Endometrium (tissue), 2 donors: ENCODE results near the gene ENOSF1.
"Not testable (repeated sequence)": the region's sequence is repeated elsewhere in the genome, so short reads cannot be mapped to it uniquely, and the experiment has no call there.

Source experiments
- FAIRE-seq: peaks from 2 replicates; lab custom pipeline; 2012; peaks lifted over from hg19 to GRCh38; lab: Jason Lieb, UNC
- donor health status: control.
- donor health status: control.

Gene ENOSF1

GRCh38 chr18:712401-713134 is at the start of gene ENOSF1:
Gene ENOSF1 (minus strand): TSS chr18:712630. CDS start chr18:712587, 43 bp downstream.
- no peak for FAIRE-seq

GRCh38 chr18:759864-760263 is 47.4 kb upstream of the ENOSF1 start:
- not testable (repeated sequence) for FAIRE-seq

- FAIRE-seq = no peak
These were observed 43.1 kb upstream of the ENOSF1 start for GRCh38 chr18:755506-755905.

GRCh38 chr18:754656-755055 is 42.2 kb upstream of the ENOSF1 start:
- FAIRE-seq = no peak

GRCh38 chr18:750456-750855 is 38.0 kb upstream of the ENOSF1 start:
- FAIRE-seq = no peak

DNA sequence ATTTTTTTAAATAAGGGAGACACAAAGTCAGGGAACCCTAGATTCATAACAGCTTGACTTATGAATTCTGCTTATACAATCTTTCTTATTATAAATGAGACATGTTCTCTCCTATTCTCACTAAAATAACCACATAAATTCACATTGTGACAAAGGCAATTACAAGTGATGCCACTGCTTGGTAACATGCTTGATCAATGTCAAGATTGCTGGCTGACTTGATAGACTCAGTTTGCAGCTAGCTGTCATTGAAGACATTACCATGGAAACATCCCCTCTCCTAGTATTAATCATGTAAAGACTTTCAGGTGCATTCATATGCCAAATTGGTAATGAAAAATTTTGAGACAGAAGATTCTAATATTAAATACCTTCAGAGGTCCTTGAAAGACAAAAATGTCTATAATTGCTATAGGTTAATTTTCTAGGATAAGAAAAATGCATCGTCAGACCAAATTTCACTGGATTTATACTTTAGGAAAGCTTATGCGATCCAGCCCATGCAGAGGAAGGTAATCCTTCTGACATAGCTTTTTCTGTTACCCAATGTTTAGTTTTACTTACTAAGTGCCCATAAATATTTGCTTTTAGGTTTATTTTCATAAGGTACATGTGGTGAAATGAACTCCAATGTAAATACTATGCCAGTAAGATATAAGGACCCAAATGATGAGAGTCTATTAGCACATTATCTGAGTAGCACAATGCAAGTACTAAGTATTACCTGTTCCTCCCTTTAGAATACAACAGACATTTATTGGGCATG is 32.6 kb upstream of the ENOSF1 start:
- FAIRE-seq = no peak

DNA sequence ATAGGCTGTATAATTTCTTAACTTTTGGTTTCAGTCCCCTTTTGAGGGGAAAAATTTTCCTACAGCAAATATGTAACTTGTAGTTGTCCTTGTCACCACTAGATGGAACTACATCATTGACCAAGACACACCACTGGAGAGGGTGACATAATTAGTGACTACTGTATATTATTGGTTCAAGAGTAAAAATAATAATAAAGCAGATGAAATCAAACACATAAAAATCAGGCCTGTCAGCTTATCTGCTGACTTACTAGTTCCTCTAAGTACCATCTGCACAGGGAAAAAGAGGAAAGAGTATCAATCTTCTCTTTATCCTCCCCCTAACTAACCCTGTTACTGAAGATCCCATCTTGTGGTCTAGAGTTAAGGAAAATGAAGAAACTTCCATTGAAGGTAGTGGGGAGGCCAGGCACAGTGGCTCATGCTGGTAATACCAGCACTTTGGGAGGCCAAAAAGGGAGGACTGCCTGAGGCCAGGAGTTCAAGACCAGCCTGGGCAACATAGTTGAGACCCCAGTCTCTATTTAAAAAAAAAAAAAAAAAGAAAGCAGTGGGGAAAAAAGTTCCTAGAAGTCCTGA is 29.6 kb upstream of the ENOSF1 start:
- peak; percentile 84 for FAIRE-seq

DNA sequence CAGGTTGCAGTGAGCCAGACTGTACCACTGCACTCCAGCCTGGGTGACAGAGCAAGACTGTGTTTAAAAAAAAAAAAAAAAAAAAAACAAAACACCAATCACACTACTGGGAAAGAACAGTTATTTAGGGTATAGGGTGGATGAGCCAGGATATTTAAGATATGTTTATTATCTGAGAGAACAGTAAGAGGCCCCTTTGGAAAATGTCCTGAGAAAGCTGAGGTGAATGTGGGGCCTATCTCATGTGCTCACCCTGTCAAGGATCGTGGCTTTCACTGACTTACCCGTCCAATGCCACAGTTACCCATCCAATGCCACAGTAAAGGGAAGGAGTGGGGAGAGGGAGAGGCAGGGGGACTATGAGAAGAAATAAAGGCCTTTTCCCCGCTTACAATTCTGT is 19.9 kb upstream of the ENOSF1 start:
- FAIRE-seq = no peak

DNA sequence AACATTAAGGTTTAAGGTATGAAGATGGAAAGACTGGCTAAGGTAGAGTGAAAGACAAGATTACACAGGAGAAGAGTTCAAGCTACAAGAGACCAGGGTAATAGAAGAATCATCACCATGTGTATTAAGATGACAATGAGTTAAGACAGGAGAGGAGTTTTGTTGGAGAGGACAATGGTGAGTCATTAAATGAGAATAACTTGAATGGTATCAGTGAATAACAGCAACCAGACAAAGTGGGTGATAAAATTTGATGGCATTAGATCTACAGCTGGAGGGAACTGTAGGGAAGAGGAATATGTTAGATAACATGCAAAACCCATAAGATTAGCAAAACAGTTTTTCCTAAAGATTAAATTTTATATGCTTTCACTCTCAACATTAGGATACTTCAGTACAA is 18.8 kb upstream of the ENOSF1 start:
- FAIRE-seq = no peak

GRCh38 chr18:730692-731091 is 18.3 kb upstream of the ENOSF1 start:
- FAIRE-seq = no peak

GRCh38 chr18:730120-730519 is 17.7 kb upstream of the ENOSF1 start:
- not testable (repeated sequence) for FAIRE-seq

- FAIRE-seq = no peak
These were observed 13.2 kb upstream of the ENOSF1 start for GRCh38 chr18:725646-726045.

- FAIRE-seq = no peak
These were observed 11.2 kb upstream of the ENOSF1 start for GRCh38 chr18:723541-724080.

DNA sequence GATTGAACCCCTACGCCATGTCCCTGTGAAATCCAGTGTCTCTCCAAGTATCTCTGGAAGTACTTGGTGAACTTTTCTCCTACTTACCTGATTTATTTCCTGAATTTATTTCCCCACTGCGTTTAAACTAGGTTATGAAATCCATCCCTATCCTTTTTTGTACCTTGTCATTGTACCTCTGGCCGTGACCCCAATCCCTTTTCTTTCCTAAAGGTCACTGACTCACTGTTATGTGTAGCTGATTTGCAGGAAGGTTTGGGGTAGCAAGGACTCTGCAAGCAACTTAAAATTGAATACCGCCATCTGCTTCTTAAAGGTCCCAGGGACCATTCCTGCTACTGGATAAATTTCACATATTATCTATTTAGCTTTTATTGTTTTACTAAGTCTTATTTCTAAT is 4.6 kb upstream of the ENOSF1 start:
- no peak for FAIRE-seq

- FAIRE-seq = no peak
These were observed 3.2 kb upstream of the ENOSF1 start for GRCh38 chr18:715626-716025.

DNA sequence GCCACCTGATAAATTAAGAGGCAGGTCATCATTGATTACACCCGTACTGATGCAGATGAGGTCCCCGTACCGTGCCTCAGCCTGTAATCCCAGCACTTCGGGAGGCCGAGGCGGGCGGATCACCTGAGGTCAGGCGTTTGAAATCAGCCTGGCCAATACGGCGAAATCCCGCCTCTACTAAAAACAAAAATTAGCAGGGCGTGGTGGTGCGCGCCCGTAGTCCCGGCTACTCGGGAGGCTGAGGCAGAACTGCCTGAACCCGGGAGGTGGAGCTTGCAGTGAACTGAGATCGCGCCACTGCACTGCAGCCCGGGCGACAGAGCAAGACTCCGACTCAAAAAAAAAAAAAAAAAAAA is 683 bp upstream of the ENOSF1 start:
- no peak for FAIRE-seq

- no peak for FAIRE-seq
These were observed 601 bp downstream of the ENOSF1 start for GRCh38 chr18:711657-712400.

- FAIRE-seq = no peak
These were observed 1.1 kb downstream of the ENOSF1 start for GRCh38 chr18:711310-711656.

DNA sequence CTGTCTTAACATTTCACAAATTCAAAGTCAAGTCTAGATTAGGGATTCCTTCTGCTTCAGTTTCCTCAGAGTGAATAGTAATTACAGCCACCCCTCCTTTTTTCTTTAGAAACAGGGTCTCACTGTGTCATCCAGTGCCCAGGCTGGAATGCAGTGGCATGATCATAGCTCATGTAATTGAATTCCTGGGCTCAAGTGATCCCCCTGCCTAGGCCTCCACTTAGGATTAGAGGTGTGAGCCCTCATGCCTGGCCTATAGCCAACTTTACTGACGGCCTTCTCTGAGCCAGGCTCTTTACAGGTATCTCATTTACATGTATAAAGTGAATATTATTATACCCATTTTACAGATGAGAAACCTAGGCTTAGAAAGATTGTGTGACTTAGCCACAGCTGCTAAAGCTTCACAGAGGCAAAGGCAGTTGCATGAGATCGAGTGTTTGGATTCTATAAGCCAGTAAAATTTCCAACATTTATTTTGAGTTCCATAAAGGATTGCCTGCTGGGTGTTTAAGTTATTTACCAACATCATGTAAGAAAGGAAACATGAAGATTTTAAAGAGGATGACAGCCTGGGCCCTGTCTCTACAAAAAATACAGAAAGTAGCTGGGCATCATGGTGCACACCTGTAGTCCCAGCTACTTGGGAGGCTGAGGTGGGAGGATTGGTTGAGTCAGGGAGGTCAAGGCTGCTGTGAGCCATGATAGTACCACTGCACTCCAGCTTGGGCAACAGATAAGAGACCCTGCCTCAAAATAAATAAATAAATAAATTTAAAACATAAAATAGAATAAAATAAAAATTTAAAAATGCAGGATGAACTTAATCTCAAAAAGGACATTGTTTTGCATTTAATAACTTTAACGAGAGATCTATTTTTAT is 1.8 kb downstream of the ENOSF1 start:
- no peak for FAIRE-seq

GRCh38 chr18:709771-710170 is 2.7 kb downstream of the ENOSF1 start:
- no peak for FAIRE-seq

DNA sequence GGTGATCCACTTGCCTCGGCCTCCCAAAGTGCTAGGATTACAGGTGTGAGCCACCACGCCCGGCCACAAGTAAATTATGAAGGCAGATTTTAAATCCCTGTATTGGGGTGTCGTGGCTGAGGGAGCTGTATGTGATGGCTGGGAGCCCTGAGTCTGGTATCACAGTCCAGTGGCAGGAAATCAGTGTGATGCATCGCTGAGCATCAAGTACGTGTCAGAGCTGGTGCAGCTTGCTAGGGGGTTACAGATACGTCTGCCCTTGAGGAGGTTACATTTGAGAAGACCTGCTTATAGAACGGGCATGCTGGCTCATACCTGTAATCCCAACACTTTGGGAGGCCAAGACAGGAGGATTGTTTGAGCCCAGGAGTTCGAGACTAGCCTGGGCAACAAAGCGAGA is 4.3 kb downstream of the ENOSF1 start:
- FAIRE-seq = no peak

DNA sequence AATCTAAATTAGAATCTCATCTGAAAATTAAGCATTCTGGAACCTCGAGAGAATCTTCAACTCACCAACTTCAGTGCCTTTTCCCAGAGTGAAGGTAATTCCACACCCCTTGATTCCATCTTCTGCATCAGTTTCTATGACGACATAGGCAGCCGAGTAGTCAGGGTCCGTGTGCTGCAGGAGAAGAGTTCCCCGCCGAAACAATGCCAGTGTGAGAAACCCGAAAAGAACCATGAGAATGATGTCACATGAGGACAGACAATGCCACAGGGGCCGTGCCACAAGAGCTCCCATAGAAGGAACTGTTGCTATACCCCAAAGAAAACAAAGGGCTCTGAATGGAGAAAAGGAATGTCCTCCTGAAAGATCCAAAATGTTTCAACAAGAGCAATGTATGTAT is 6.0 kb downstream of the ENOSF1 start:
- FAIRE-seq = no peak
